HG03135 (cell line): ENCODE data around the gene DNTT.

Experiments used
- ATAC-seq: cut with Tn5 transposase; IDR thresholded peaks from one replicate; pipeline ENCODE4 v1.9.1; 2021; ENCODE audit warnings: mild to moderate bottlenecking, moderate library complexity; ENCODE audit not compliant: unreplicated experiment

Gene DNTT

GRCh38 chr10:96275685-96276418 is 28.4 kb upstream of the DNTT start:
- no peak for ATAC-seq

- ATAC-seq: no peak
These were observed 27.8 kb upstream of the DNTT start for GRCh38 chr10:96276426-96276825.

GRCh38 chr10:96276831-96277230 is 27.4 kb upstream of the DNTT start:
- no peak for ATAC-seq

- ATAC-seq: no peak
These were observed 25.0 kb upstream of the DNTT start for GRCh38 chr10:96279191-96279641.

GRCh38 chr10:96280859-96281258 is 23.4 kb upstream of the DNTT start:
- no peak for ATAC-seq

GRCh38 chr10:96281444-96282029 is 22.7 kb upstream of the DNTT start:
- ATAC-seq: no peak

GRCh38 chr10:96283351-96283750 is 20.9 kb upstream of the DNTT start:
- no peak for ATAC-seq

- ATAC-seq: no peak
These were observed 20.5 kb upstream of the DNTT start for GRCh38 chr10:96283756-96284155.

- ATAC-seq: no peak
These were observed 18.9 kb upstream of the DNTT start for GRCh38 chr10:96285331-96285752.

GRCh38 chr10:96287392-96288105 is 16.7 kb upstream of the DNTT start:
- ATAC-seq: peak; percentile 53

- ATAC-seq: peak; percentile 52
These were observed 16.0 kb upstream of the DNTT start for GRCh38 chr10:96288151-96288621.

GRCh38 chr10:96289218-96289910 is 14.9 kb upstream of the DNTT start:
- ATAC-seq: no peak

- no peak for ATAC-seq
These were observed 13.7 kb upstream of the DNTT start for GRCh38 chr10:96290368-96291133.

- no peak for ATAC-seq
These were observed 11.0 kb upstream of the DNTT start for GRCh38 chr10:96292971-96293920.

- no peak for ATAC-seq
These were observed 8.8 kb upstream of the DNTT start for GRCh38 chr10:96295475-96295874.

- no peak for ATAC-seq
These were observed 6.7 kb upstream of the DNTT start for GRCh38 chr10:96297486-96297885.

- no peak for ATAC-seq
These were observed 5.9 kb upstream of the DNTT start for GRCh38 chr10:96298362-96298761.

- no peak for ATAC-seq
These were observed 4.9 kb upstream of the DNTT start for GRCh38 chr10:96299383-96299782.

- ATAC-seq: no peak
These were observed 2.6 kb upstream of the DNTT start for GRCh38 chr10:96301616-96302015.
